CD14-positive monocyte (primary cell): ENCODE results near the gene AZIN2. TPM values are rescaled to one million over a fixed set of nuclear protein-coding genes. Genes with fewer than 3 reads are reported as not detected.

Source experiments
- DNase-seq, 3 donors: peaks; one replicate each; pipeline ENCODE4 v3.0.0-alpha.2; 2011 to 2022
- H2AFZ ChIP-seq: 2 replicates; pipeline ENCODE4 v1.6.0; 2012; ENCODE audit warnings: mild to moderate bottlenecking, low read depth, low read length, inconsistent platforms; ENCODE audit not compliant: insufficient read depth, poor library complexity, severe bottlenecking
- H3K27ac ChIP-seq, 2 donors: 1 replicate in 1 of 2; 2 replicates in 1 of 2; pipeline ENCODE4 v1.5.1; 2012 to 2013; ENCODE audit warnings: low read length in 2 of 2, control low read depth in 1 of 2, inconsistent platforms in 1 of 2, low read depth in 1 of 2, mild to moderate bottlenecking in 1 of 2
- H3K27me3 ChIP-seq, 2 donors: one replicate each; pipeline versions ENCODE4 v1.6.0 to v1.6.1; 2011 to 2013; ENCODE audit warnings: low read length in 2 of 2; ENCODE audit not compliant: control insufficient read depth in 2 of 2, insufficient read depth in 2 of 2
- H3K36me3 ChIP-seq, 2 donors: replicated peaks in 1 of 2; 1 replicate in 1 of 2; 2 replicates in 1 of 2; pipeline versions ENCODE4 v1.5.1 to v1.6.1; 2012 to 2013; ENCODE audit warnings: low read length in 2 of 2, control low read depth in 1 of 2, inconsistent platforms in 1 of 2, mild to moderate bottlenecking in 1 of 2; ENCODE audit not compliant: insufficient read depth in 2 of 2, control insufficient read depth in 1 of 2
- H3K4me1 ChIP-seq, 2 donors: 1 replicate in 1 of 2; 2 replicates in 1 of 2; pipeline versions ENCODE4 v1.5.1 to v1.6.1; 2012 to 2013; ENCODE audit warnings: low read length in 2 of 2, control low read depth in 1 of 2, inconsistent platforms in 1 of 2, mild to moderate bottlenecking in 1 of 2, moderate library complexity in 1 of 2; ENCODE audit not compliant: insufficient read depth in 2 of 2, control insufficient read depth in 1 of 2
- H3K4me2 ChIP-seq: replicated peaks from 2 replicates; pipeline ENCODE3; 2012; ENCODE audit warnings: low read length, moderate library complexity, mild to moderate bottlenecking; ENCODE audit not compliant: poor library complexity, severe bottlenecking; ENCODE audit errors: extremely low read depth
- H3K4me3 ChIP-seq, 3 experiments: fragments of 200-600 bp in 1 of 3; sonication (generic) in 1 of 3; replicated peaks in 1 of 3; 1 replicate in 2 of 3; 2 replicates in 1 of 3; pipeline ENCODE4 v1.5.1; 2011 to 2013; ENCODE audit warnings: low read length in 3 of 3, mild to moderate bottlenecking in 3 of 3, control low read depth in 2 of 3, low read depth in 2 of 3, inconsistent platforms in 1 of 3, moderate library complexity in 1 of 3
- H3K79me2 ChIP-seq: 2 replicates; pipeline ENCODE4 v1.6.0; 2012; ENCODE audit warnings: mild to moderate bottlenecking, control low read depth, inconsistent platforms, low read length, moderate library complexity; ENCODE audit not compliant: insufficient read depth
- H3K9ac ChIP-seq: 2 replicates; pipeline ENCODE4 v1.6.0; 2017; ENCODE audit warnings: low read length, mild to moderate bottlenecking; ENCODE audit not compliant: insufficient read depth, poor library complexity, severe bottlenecking
- H3K9me3 ChIP-seq, 2 donors: replicated peaks in 1 of 2; 1 replicate in 1 of 2; 2 replicates in 1 of 2; pipeline versions ENCODE4 v1.5.1 to v1.6.1; 2012 to 2013; ENCODE audit warnings: low read length in 2 of 2, control low read depth in 1 of 2; ENCODE audit not compliant: control insufficient read depth in 1 of 2, insufficient read depth in 1 of 2
- H4K20me1 ChIP-seq: 2 replicates; pipeline ENCODE4 v1.6.0; 2012; ENCODE audit warnings: mild to moderate bottlenecking, low read length, control low read depth, moderate library complexity; ENCODE audit not compliant: insufficient read depth
- H3K27ac Mint-ChIP-seq, 7 donors: one replicate each; pipeline ENCODE4 v1.8.0; 2020; ENCODE audit warnings: mild to moderate bottlenecking in 7 of 7, mixed read lengths in 7 of 7, moderate library complexity in 6 of 7, inconsistent platforms in 2 of 7
- H3K27me3 Mint-ChIP-seq, 3 donors: one replicate each; pipeline ENCODE4 v1.8.0; 2021 to 2022; ENCODE audit warnings: low read depth in 3 of 3, mild to moderate bottlenecking in 3 of 3, mixed read lengths in 3 of 3, moderate library complexity in 3 of 3, inconsistent platforms in 1 of 3
- H3K36me3 Mint-ChIP-seq, 2 donors: one replicate each; pipeline ENCODE4 v1.8.0; 2020; ENCODE audit warnings: mixed read lengths in 2 of 2, inconsistent platforms in 1 of 2, mild to moderate bottlenecking in 1 of 2
- H3K4me1 Mint-ChIP-seq: one replicate; pipeline ENCODE4 v1.8.0; 2020; ENCODE audit warnings: mild to moderate bottlenecking, mixed read lengths
- H3K4me3 Mint-ChIP-seq, 2 donors: one replicate each; pipeline ENCODE4 v1.8.0; 2020; ENCODE audit warnings: mild to moderate bottlenecking in 2 of 2, mixed read lengths in 2 of 2, moderate library complexity in 1 of 2
- H3K9me3 Mint-ChIP-seq, 7 donors: one replicate each; pipeline ENCODE4 v1.8.0; 2020 to 2022; ENCODE audit warnings: mixed read lengths in 7 of 7, mild to moderate bottlenecking in 6 of 7, moderate library complexity in 6 of 7, inconsistent platforms in 2 of 7
- WGBS: methylation state at CpG from one replicate; pipeline ENCODE4 v1.1.5; 2013; ENCODE audit warnings: missing lambda C conversion rate; ENCODE audit not compliant: insufficient coverage; 5-methylcytosine and 5-hydroxymethylcytosine counted together
- intact Hi-C, 2 donors: fragments of 100-400 bp; cut with micrococcal nuclease; formaldehyde crosslinking; loops; one replicate each; pipeline versions ENCODE4 v1.15.0 to v1.15.1; 2023
- polyA plus RNA-seq, 3 donors: library from polyadenylated mRNA; depleted of rRNA in 1 of 3; unstranded in 2 of 3; stranded (reverse) in 1 of 3; fragments of 300-500 nt in 2 of 3; fragments of >200 nt in 1 of 3; fragmentation: Illumina TruSeq in 2 of 3; gene quantifications; 1 replicate in 2 of 3; 2 replicates in 1 of 3; pipeline ENCODE4 v1.2.3, GENCODE V29; 2012 to 2021
- TF ChIP-seq, protein P1 (sequence below): fragments of 200-600 bp; IDR thresholded peaks from one replicate; pipeline ENCODE4 v1.8.0; 2022; ENCODE audit warnings: antibody characterized with exemption, mild to moderate bottlenecking

The AZIN2 gene
- polyA plus RNA-seq, 3 donors = 0.03 to 0.89 TPM; not detected in 1

GRCh38 chr1:33086384-33086850, 5.5 kb downstream of the AZIN2 start:
- WGBS = 27% methylated on average over 12 of the region's 12 CpGs
- Histone ChIP-seq H3K79me2 (no peaks in the 10 kb centered on the region), H4K20me1 (no peaks in the 10 kb centered on the region), H2AFZ (peak overlapping the region; percentile 4), H3K4me3 (peak overlapping the region in 1 of 3 experiments; percentile 22), H3K9ac (no peak overlapping the region), H3K4me2 (peak overlapping the region; percentile 52), H3K36me3 (no peaks in the 10 kb centered on the region), H3K27me3 (peaks cover 15 to 22% of the 10 kb centered on the region in 2 donors), H3K27ac (no peak overlapping the region), H3K9me3 (no peaks in the 10 kb centered on the region), H3K4me1 (peaks cover 21 to 27% of the 10 kb centered on the region in 2 donors)
- H3K36me3 Mint-ChIP-seq = no peaks in the 10 kb centered on the region
- H3K27me3 Mint-ChIP-seq = peaks cover 18 to 31% (median 19%) of the 10 kb centered on the region in 3 donors
- peak overlapping the region; percentile 39 to 66 for H3K4me3 Mint-ChIP-seq
- peaks cover 29% of the 10 kb centered on the region for H3K4me1 Mint-ChIP-seq
- peaks cover 0 to 4% (median 0%) of the 10 kb centered on the region in 7 donors for H3K9me3 Mint-ChIP-seq
- peak; percentile 51 to 68 (median 67) for DNase-seq
- intact Hi-C loops = loop anchor here (2.0 to 10.0 kb wide), 4 partner anchors 152 to 212 kb away; no protein-coding TSS in a partner anchor
- TF ChIP-seq, protein P1, sequence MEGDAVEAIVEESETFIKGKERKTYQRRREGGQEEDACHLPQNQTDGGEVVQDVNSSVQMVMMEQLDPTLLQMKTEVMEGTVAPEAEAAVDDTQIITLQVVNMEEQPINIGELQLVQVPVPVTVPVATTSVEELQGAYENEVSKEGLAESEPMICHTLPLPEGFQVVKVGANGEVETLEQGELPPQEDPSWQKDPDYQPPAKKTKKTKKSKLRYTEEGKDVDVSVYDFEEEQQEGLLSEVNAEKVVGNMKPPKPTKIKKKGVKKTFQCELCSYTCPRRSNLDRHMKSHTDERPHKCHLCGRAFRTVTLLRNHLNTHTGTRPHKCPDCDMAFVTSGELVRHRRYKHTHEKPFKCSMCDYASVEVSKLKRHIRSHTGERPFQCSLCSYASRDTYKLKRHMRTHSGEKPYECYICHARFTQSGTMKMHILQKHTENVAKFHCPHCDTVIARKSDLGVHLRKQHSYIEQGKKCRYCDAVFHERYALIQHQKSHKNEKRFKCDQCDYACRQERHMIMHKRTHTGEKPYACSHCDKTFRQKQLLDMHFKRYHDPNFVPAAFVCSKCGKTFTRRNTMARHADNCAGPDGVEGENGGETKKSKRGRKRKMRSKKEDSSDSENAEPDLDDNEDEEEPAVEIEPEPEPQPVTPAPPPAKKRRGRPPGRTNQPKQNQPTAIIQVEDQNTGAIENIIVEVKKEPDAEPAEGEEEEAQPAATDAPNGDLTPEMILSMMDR = peak; percentile 82
- H3K27ac Mint-ChIP-seq = peak overlapping the region in 1 of 7 donors; percentile 74

- DNase-seq = no peak
- Mint-ChIP-seq H3K4me3 (no peak overlapping the region), H3K27me3 (peaks cover 6 to 18% (median 7%) of the 10 kb centered on the region in 3 donors), H3K36me3 (no peaks in the 10 kb centered on the region), H3K4me1 (peaks cover 24% of the 10 kb centered on the region), H3K27ac (no peak overlapping the region), H3K9me3 (peaks cover 0 to 1% (median 0%) of the 10 kb centered on the region in 7 donors)
- WGBS = 60% methylated on average over 6 of the region's 6 CpGs
- no peak overlapping the region for H2AFZ ChIP-seq
- H3K9me3 ChIP-seq = no peaks in the 10 kb centered on the region
- no peak overlapping the region for H3K27ac ChIP-seq
- H3K4me2 ChIP-seq = no peak overlapping the region
- no peaks in the 10 kb centered on the region for H3K36me3 ChIP-seq
- no peaks in the 10 kb centered on the region for H4K20me1 ChIP-seq
- no peak overlapping the region for H3K4me3 ChIP-seq
- intact Hi-C loops = loop anchor here (2.0 to 10.0 kb wide), 4 partner anchors 153 to 213 kb away; no protein-coding TSS in a partner anchor
- peaks cover 15 to 19% of the 10 kb centered on the region in 2 donors for H3K4me1 ChIP-seq
- H3K79me2 ChIP-seq = no peaks in the 10 kb centered on the region
- TF ChIP-seq, protein P1 = no peak
- no peak overlapping the region for H3K9ac ChIP-seq
- H3K27me3 ChIP-seq = peaks cover 7 to 9% of the 10 kb centered on the region in 2 donors
These were observed 6.7 kb downstream of the AZIN2 start for GRCh38 chr1:33087677-33088076.
